ENCODE measurements around the gene SDHA.
"Not testable (repeated sequence)": the region's sequence is repeated elsewhere in the genome, so short reads cannot be mapped to it uniquely, and the experiment has no call there.

DNA sequence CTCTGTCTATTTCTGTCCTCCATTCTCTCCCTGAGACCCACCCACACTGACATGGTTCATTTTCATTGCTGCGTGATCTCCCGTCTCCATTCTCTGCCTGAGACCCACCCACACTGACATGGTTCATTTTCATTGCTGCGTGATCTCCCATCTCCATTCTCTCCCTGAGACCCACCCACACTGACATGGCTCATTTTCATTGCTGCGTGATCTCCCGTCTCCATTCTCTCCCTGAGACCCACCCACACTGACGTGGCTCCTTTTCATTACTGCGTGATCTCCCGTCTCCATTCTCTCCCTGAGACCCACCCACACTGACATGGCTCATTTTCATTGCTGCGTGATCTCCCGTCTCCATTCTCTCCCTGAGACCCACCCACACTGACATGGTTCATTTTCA lies 73.2 kb downstream of the SDHA start:
- TF ChIP-seq, protein P1, sequence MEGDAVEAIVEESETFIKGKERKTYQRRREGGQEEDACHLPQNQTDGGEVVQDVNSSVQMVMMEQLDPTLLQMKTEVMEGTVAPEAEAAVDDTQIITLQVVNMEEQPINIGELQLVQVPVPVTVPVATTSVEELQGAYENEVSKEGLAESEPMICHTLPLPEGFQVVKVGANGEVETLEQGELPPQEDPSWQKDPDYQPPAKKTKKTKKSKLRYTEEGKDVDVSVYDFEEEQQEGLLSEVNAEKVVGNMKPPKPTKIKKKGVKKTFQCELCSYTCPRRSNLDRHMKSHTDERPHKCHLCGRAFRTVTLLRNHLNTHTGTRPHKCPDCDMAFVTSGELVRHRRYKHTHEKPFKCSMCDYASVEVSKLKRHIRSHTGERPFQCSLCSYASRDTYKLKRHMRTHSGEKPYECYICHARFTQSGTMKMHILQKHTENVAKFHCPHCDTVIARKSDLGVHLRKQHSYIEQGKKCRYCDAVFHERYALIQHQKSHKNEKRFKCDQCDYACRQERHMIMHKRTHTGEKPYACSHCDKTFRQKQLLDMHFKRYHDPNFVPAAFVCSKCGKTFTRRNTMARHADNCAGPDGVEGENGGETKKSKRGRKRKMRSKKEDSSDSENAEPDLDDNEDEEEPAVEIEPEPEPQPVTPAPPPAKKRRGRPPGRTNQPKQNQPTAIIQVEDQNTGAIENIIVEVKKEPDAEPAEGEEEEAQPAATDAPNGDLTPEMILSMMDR (IDR thresholded peaks at IDR 0.05): not testable (repeated sequence)
- not testable (repeated sequence) for TF ChIP-seq POLR2A (IDR thresholded peaks at IDR 0.05; ENCODE audit: low read depth); POLR2AphosphoS5 (IDR thresholded peaks at IDR 0.05)

All from esophagus muscularis mucosa (tissue), 3 donors.